Astrocyte (in vitro differentiated cells and primary cell): ENCODE measurements around the gene LTC4S.

Experiments used
- EZH2 ChIP-seq: IDR thresholded peaks from 2 replicates; pipeline ENCODE4 v1.6.1; 2012; ENCODE audit warnings: mild to moderate bottlenecking, low read length, inconsistent platforms; ENCODE audit not compliant: insufficient read depth
- TF ChIP-seq, protein P1 (sequence below): IDR thresholded peaks from 2 replicates; pipeline ENCODE4 v1.5.1; 2011; ENCODE audit warnings: low read depth, mild to moderate bottlenecking, inconsistent platforms, low read length, moderate library complexity; ENCODE audit not compliant: insufficient read depth

DNA sequence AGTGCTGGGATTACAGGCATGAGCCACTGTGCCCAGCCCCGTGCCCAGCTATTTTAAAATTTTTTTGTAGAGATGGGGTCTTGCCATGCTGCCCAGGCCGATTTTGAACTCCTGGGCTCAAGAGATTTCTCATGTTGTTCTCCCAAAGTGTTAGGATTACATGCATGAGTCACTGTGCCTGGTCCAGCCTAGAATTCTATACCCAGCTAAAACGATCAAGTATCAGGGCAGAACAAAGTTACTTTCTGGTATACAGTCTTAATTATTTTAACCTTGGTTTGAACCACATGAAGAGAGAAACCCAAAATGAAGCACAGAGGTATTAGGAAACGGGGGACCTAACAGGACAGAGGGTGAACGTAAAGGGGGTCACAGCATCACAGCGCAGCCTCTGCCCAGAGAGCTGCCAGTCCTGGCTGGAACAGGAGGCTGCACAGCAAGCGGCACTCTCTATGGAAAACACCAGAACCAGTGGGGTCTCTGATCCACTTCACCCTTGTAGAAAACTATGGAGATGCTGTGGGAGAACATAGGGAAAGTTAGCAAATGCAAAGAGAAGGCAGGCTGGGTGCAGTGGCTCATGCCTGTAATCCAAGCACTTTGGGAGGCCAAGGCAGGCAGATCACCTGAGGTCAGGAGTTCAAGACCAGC is 37.2 kb downstream of the LTC4S start:
- TF ChIP-seq, protein P1, sequence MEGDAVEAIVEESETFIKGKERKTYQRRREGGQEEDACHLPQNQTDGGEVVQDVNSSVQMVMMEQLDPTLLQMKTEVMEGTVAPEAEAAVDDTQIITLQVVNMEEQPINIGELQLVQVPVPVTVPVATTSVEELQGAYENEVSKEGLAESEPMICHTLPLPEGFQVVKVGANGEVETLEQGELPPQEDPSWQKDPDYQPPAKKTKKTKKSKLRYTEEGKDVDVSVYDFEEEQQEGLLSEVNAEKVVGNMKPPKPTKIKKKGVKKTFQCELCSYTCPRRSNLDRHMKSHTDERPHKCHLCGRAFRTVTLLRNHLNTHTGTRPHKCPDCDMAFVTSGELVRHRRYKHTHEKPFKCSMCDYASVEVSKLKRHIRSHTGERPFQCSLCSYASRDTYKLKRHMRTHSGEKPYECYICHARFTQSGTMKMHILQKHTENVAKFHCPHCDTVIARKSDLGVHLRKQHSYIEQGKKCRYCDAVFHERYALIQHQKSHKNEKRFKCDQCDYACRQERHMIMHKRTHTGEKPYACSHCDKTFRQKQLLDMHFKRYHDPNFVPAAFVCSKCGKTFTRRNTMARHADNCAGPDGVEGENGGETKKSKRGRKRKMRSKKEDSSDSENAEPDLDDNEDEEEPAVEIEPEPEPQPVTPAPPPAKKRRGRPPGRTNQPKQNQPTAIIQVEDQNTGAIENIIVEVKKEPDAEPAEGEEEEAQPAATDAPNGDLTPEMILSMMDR, result no peak
- TF ChIP-seq EZH2, result no peak
